ENCODE data around the gene TLR2.

DNA sequence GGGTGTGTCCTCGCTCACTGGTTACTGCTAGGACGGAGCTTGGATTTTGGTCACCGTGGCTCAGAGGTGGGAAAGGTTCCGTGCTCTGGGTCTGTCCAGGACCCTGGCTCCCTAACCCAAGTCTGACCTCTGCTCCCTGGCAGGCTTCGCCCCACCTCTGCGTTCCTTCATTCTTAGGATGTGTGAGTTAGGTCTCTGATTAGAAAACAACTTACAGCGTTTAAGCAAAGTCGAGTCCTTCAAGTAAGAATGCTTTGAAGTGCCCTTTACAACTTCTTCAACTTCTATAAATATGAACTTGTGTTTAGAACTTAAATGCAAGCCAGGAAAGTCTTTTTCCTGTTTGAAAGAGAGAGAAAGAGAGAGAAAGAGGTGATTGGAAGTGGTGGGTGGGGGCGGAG, 891 bp downstream of the TLR2 start:
- TF ChIP-seq EP300 (IDR thresholded peaks at IDR 0.05) (no peak), POLR2A (IDR thresholded peaks at IDR 0.05) (no peak), POLR2AphosphoS5 (IDR thresholded peaks at IDR 0.05) (no peak)

Data from suprapubic skin (tissue), 4 donors.